OCI-LY1 (cell line): ENCODE results near the gene PTPN23.

ENCODE experiments used
- H2AFZ ChIP-seq: fragments of 200-600 bp; sonication (generic), shearing (Covaris generic); 2 replicates; pipeline ENCODE4 v1.6.0; 2014; ENCODE audit warnings: antibody characterized with exemption, mild to moderate bottlenecking, low read length
- H3F3A ChIP-seq: fragments of 200-600 bp; sonication (generic), shearing (Covaris generic); 2 replicates; pipeline ENCODE4 v1.6.0; 2014; ENCODE audit warnings: mild to moderate bottlenecking, antibody characterized with exemption, low read length, moderate library complexity; ENCODE audit not compliant: insufficient read depth
- H3K27ac ChIP-seq: fragments of 200-600 bp; sonication (generic); 2 replicates; pipeline ENCODE4 v1.5.1; 2014; ENCODE audit warnings: low read length, mixed run types, mild to moderate bottlenecking, low read depth; ENCODE audit not compliant: poor library complexity, severe bottlenecking
- H3K27me3 ChIP-seq: fragments of 200-600 bp; sonication (generic); 2 replicates; pipeline ENCODE4 v1.6.0; 2014; ENCODE audit warnings: antibody characterized with exemption, mild to moderate bottlenecking, low read length, moderate library complexity; ENCODE audit not compliant: insufficient read depth
- H3K36me3 ChIP-seq: fragments of 200-600 bp; sonication (generic); 2 replicates; pipeline ENCODE4 v1.6.1; 2014; ENCODE audit warnings: mild to moderate bottlenecking, antibody characterized with exemption, low read length, moderate library complexity, mixed read lengths; ENCODE audit not compliant: insufficient read depth
- H3K4me1 ChIP-seq: fragments of 200-600 bp; sonication (generic); 2 replicates; pipeline ENCODE4 v1.5.1; 2014; ENCODE audit warnings: mild to moderate bottlenecking, low read length, moderate library complexity; ENCODE audit not compliant: insufficient read depth, severe bottlenecking
- H3K4me2 ChIP-seq: fragments of 200-600 bp; sonication (generic), shearing (Covaris generic); 2 replicates; pipeline ENCODE4 v1.6.1; 2014; ENCODE audit warnings: low read length
- H3K4me3 ChIP-seq: fragments of 200-600 bp; sonication (generic); 2 replicates; pipeline ENCODE4 v1.5.1; 2014; ENCODE audit warnings: low read length, low read depth, mild to moderate bottlenecking, mixed read lengths; ENCODE audit not compliant: poor library complexity, severe bottlenecking
- H3K79me2 ChIP-seq: fragments of 200-600 bp; shearing (Covaris generic); 2 replicates; pipeline ENCODE4 v1.6.1; 2016; ENCODE audit warnings: mixed run types, low read length, mixed read lengths; ENCODE audit not compliant: insufficient read depth
- H3K9ac ChIP-seq: fragments of 200-600 bp; sonication (generic), shearing (Covaris generic); 2 replicates; pipeline ENCODE4 v1.6.1; 2014; ENCODE audit warnings: mild to moderate bottlenecking, low read length, mixed read lengths
- H3K9me2 ChIP-seq: fragments of 200-600 bp; sonication (generic), shearing (Covaris generic); 2 replicates; pipeline ENCODE4 v1.6.1; 2014; ENCODE audit warnings: low read depth, mild to moderate bottlenecking, low read length, mixed read lengths
- H3K9me3 ChIP-seq: fragments of 200-600 bp; shearing (Covaris generic); 2 replicates; pipeline ENCODE4 v1.6.1; 2014; ENCODE audit warnings: low read length, mixed read lengths
- H4K20me1 ChIP-seq: fragments of 200-600 bp; sonication (generic), shearing (Covaris generic); 2 replicates; pipeline ENCODE4 v1.6.0; 2016; ENCODE audit warnings: mild to moderate bottlenecking, low read length; ENCODE audit not compliant: insufficient read depth
- CTCF ChIP-seq: fragments of 200-600 bp; sonication (generic), shearing (Covaris generic); IDR thresholded peaks from 2 replicates; pipeline ENCODE4 v1.5.1; 2017; ENCODE audit warnings: mild to moderate bottlenecking, antibody characterized with exemption, low read length, moderate library complexity, mixed read lengths
- EZH2 ChIP-seq: fragments of 200-600 bp; sonication (generic), shearing (Covaris generic); IDR thresholded peaks from 2 replicates; pipeline ENCODE4 v1.8.0; 2017; ENCODE audit warnings: borderline replicate concordance, mixed run types, mild to moderate bottlenecking, antibody characterized with exemption, low read length, moderate library complexity, mixed read lengths

Gene PTPN23

DNA sequence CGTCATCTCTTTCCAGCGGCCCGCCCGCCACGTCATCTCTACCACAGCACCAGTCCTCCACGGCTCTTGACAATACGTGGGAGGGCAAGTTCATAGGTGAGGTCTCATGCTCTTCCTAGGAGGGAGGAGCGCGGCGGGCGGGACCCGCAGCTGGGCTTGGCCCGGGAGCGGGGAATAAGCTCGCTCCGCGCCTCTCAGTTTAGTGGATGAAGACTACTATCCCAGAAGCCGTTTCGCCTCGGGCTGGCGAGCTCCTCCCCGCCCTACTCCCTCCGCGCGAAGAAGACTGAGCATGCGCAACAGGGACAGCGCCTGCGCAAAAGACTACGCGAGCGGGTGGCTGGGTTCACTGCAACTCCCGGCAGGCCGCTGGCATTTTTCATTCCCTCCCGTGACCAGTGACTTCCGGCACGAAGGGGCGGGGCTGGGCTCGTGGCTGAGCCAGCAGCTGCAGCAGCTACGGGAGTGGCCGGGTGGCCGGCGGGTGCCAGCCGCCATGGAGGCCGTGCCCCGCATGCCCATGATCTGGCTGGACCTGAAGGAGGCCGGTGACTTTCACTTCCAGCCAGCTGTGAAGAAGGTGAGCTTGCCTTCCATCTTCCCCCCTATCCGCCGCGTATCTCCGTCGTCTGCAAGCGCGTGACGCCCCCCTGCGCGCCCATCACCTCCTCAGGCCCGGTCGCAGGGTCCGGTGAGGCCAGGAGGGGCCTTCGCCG lies at the start of gene PTPN23:
Gene PTPN23, plus strand, starts transcription at position 421 of the 716 bp plus-strand sequence. Its CDS starts 76 bp downstream, at position 497.
- Histone ChIP-seq H2AFZ (no peak within 1 kb of the TSS), H3K36me3 (no peaks in the 10 kb centered on the region), H3K4me2 (peak within 1 kb of the TSS; percentile 90), H3K9ac (peak within 1 kb of the TSS; percentile 88), H3K9me3 (no peaks in the 10 kb centered on the region), H3K27ac (peak within 1 kb of the TSS; percentile 59), H3K9me2 (no peaks in the 10 kb centered on the region), H3K4me3 (peak within 1 kb of the TSS; percentile 79), H4K20me1 (no peaks in the 10 kb centered on the region), H3K27me3 (no peaks in the 10 kb centered on the region), H3F3A (no peaks in the 10 kb centered on the region), H3K79me2 (peaks cover 27% of the 10 kb centered on the region), H3K4me1 (peaks cover 19% of the 10 kb centered on the region)
- TF ChIP-seq CTCF, result no peak
- no peak for TF ChIP-seq EZH2

GRCh38 chr3:47333907-47334306 lies 46.9 kb upstream of the PTPN23 start:
- TF ChIP-seq EZH2, result no peak
- TF ChIP-seq CTCF, result no peak
- Histone ChIP-seq H3F3A (no peaks in the 10 kb centered on the region), H3K9me2 (no peaks in the 10 kb centered on the region), H3K27ac (no peak overlapping the region), H3K4me1 (no peaks in the 10 kb centered on the region), H2AFZ (no peak overlapping the region), H3K27me3 (no peaks in the 10 kb centered on the region), H3K9me3 (no peaks in the 10 kb centered on the region), H3K4me3 (no peak overlapping the region), H3K9ac (no peak overlapping the region), H3K36me3 (peaks cover 93% of the 10 kb centered on the region), H3K4me2 (no peak overlapping the region), H3K79me2 (no peaks in the 10 kb centered on the region), H4K20me1 (no peaks in the 10 kb centered on the region)

GRCh38 chr3:47337656-47338055 lies 43.2 kb upstream of the PTPN23 start:
- TF ChIP-seq CTCF, result no peak
- no peak for TF ChIP-seq EZH2
- Histone ChIP-seq H3K9me2 (no peaks in the 10 kb centered on the region), H3K9me3 (no peaks in the 10 kb centered on the region), H4K20me1 (no peaks in the 10 kb centered on the region), H2AFZ (no peak overlapping the region), H3K4me3 (no peak overlapping the region), H3K79me2 (no peaks in the 10 kb centered on the region), H3F3A (no peaks in the 10 kb centered on the region), H3K4me2 (no peak overlapping the region), H3K36me3 (peaks cover 88% of the 10 kb centered on the region), H3K27ac (no peak overlapping the region), H3K27me3 (no peaks in the 10 kb centered on the region), H3K9ac (no peak overlapping the region), H3K4me1 (no peaks in the 10 kb centered on the region)
